IMR-90 (cell line): ENCODE results near the gene PARD3. TPM values are rescaled to one million over a fixed set of nuclear protein-coding genes. Genes with fewer than 3 reads are reported as not detected.
A peak's percentile ranks its signal among the peaks of the same experiment; 100 is the strongest.

Experiments
- ATAC-seq: fragments of 200-7000 bp; cut with Tn5 transposase; 2 replicates; pipeline ENCODE4 v1.9.1; 2020; ENCODE audit warnings: low read depth, mild to moderate bottlenecking, moderate library complexity
- BruUV-seq: library from RNA; stranded (reverse); fragments of 400-500 nt; replicated peaks from 2 replicates; lab custom pipeline; 2021; lab: Mats Ljungman, UMichigan
- CTCF ChIA-PET: fragments of 300-600 bp; formaldehyde crosslinking; extraction: SDS; loops from one replicate; lab custom pipeline; 2021; ENCODE audit warnings: antibody characterized with exemption; lab: Yijun Ruan, JAX
- POLR2A ChIA-PET: fragments of 300-600 bp; sonication (Branson Sonifier 250); formaldehyde crosslinking; loops from one replicate; lab custom pipeline; 2022; ENCODE audit warnings: antibody characterized with exemption; ENCODE audit not compliant: unreplicated experiment; lab: Charles Lee
- DNase-seq: peaks from one replicate; pipeline ENCODE4 v3.0.0; 2013
- H2AFZ ChIP-seq: replicated peaks from 2 replicates; pipeline ENCODE3; 2013; ENCODE audit warnings: low read length, mild to moderate bottlenecking; ENCODE audit not compliant: poor library complexity
- H2AK5ac ChIP-seq: 2 replicates; pipeline ENCODE4 v1.6.1; 2013; ENCODE audit warnings: low read depth, low read length, inconsistent platforms
- H2AK9ac ChIP-seq: replicated peaks from 2 replicates; pipeline ENCODE3; 2013; ENCODE audit warnings: mild to moderate bottlenecking, low read depth, low read length, moderate library complexity; ENCODE audit not compliant: poor library complexity
- H2BK120ac ChIP-seq: 2 replicates; pipeline ENCODE4 v1.6.1; 2013; ENCODE audit warnings: low read depth, low read length, inconsistent platforms
- H2BK15ac ChIP-seq: 3 replicates; pipeline ENCODE4 v1.6.1; 2013; ENCODE audit warnings: low read depth, low read length, inconsistent platforms
- H2BK20ac ChIP-seq: 2 replicates; pipeline ENCODE4 v1.6.1; 2013; ENCODE audit warnings: low read depth, mild to moderate bottlenecking, inconsistent platforms, low read length, moderate library complexity
- H2BK5ac ChIP-seq: 2 replicates; pipeline ENCODE4 v1.6.1; 2013; ENCODE audit warnings: mild to moderate bottlenecking, low read depth, low read length, inconsistent platforms; ENCODE audit not compliant: poor library complexity, severe bottlenecking
- H3K14ac ChIP-seq: replicated peaks from 2 replicates; pipeline ENCODE4 v1.6.1; 2013; ENCODE audit warnings: low read depth, low read length, inconsistent platforms
- H3K18ac ChIP-seq: 2 replicates; pipeline ENCODE4 v1.6.1; 2013; ENCODE audit warnings: low read depth, low read length, control low read depth
- H3K23ac ChIP-seq: 2 replicates; pipeline ENCODE4 v1.6.1; 2013; ENCODE audit warnings: low read depth, low read length, inconsistent platforms
- H3K27ac ChIP-seq: 2 replicates; pipeline ENCODE4 v1.5.1; 2013; ENCODE audit warnings: mild to moderate bottlenecking, control low read depth, low read length; ENCODE audit not compliant: insufficient read depth
- H3K27me3 ChIP-seq: 2 replicates; pipeline ENCODE4 v1.6.1; 2013; ENCODE audit warnings: low read length; ENCODE audit not compliant: control insufficient read depth, insufficient read depth
- H3K36me3 ChIP-seq: 2 replicates; pipeline ENCODE4 v1.6.1; 2013; ENCODE audit warnings: low read length, mixed read lengths; ENCODE audit not compliant: control insufficient read depth, insufficient read depth
- H3K4ac ChIP-seq: 2 replicates; pipeline ENCODE4 v1.6.1; 2013; ENCODE audit warnings: low read depth, low read length, inconsistent platforms
- H3K4me1 ChIP-seq: 2 replicates; pipeline ENCODE4 v1.6.1; 2013; ENCODE audit warnings: low read length, mixed read lengths; ENCODE audit not compliant: control insufficient read depth, insufficient read depth
- H3K4me2 ChIP-seq: 2 replicates; pipeline ENCODE4 v1.6.1; 2013; ENCODE audit warnings: low read depth, mild to moderate bottlenecking, control low read depth, low read length, moderate library complexity
- H3K4me3 ChIP-seq: 2 replicates; pipeline ENCODE4 v1.5.1; 2013; ENCODE audit warnings: low read depth, mild to moderate bottlenecking, control low read depth, low read length, moderate library complexity; ENCODE audit not compliant: insufficient read depth
- H3K56ac ChIP-seq: 2 replicates; pipeline ENCODE4 v1.6.1; 2013; ENCODE audit warnings: low read length, inconsistent platforms; ENCODE audit not compliant: insufficient read depth; ENCODE audit errors: extremely low read depth
- H3K79me1 ChIP-seq, 2 experiments: 2 replicates each; pipeline ENCODE4 v1.6.1; 2013; ENCODE audit warnings: low read length in 2 of 2, inconsistent platforms in 1 of 2, low read depth in 1 of 2
- H3K9ac ChIP-seq: 2 replicates; pipeline ENCODE4 v1.6.1; 2013; ENCODE audit warnings: low read depth, low read length, control low read depth
- H3K9me1 ChIP-seq: 2 replicates; pipeline ENCODE4 v1.6.1; 2013; ENCODE audit warnings: low read length, inconsistent platforms; ENCODE audit not compliant: insufficient read depth
- H3K9me3 ChIP-seq: 2 replicates; pipeline ENCODE4 v1.6.1; 2013; ENCODE audit warnings: low read length; ENCODE audit not compliant: control insufficient read depth, insufficient read depth
- H4K20me1 ChIP-seq: 2 replicates; pipeline ENCODE4 v1.6.1; 2013; ENCODE audit warnings: low read length, inconsistent platforms; ENCODE audit not compliant: insufficient read depth
- H4K5ac ChIP-seq: 2 replicates; pipeline ENCODE4 v1.6.1; 2013; ENCODE audit warnings: mild to moderate bottlenecking, low read depth, low read length, control low read depth
- H4K8ac ChIP-seq, 2 experiments: 2 replicates each; pipeline ENCODE4 v1.6.1; 2013; ENCODE audit warnings: low read depth in 2 of 2, low read length in 2 of 2, control low read depth in 1 of 2, inconsistent platforms in 1 of 2
- H4K91ac ChIP-seq: 2 replicates; pipeline ENCODE4 v1.6.1; 2013; ENCODE audit warnings: low read depth, low read length, inconsistent platforms; ENCODE audit not compliant: insufficient read depth
- MAFK ChIP-seq: IDR thresholded peaks from 2 replicates; pipeline ENCODE4 v1.6.1; 2012; ENCODE audit warnings: low read depth, low read length, improper control_type of control experiment
- MAZ ChIP-seq: IDR thresholded peaks from 2 replicates; pipeline ENCODE4 v1.6.1; 2012; ENCODE audit warnings: low read depth, mild to moderate bottlenecking, low read length, improper control_type of control experiment, moderate library complexity, borderline replicate concordance
- RFX5 ChIP-seq: IDR thresholded peaks from 2 replicates; pipeline ENCODE4 v1.8.0; 2012; ENCODE audit warnings: low read depth, mild to moderate bottlenecking, low read length, moderate library complexity
- WGBS, 2 experiments: methylation state at CpG; one replicate each; pipeline versions ENCODE4 v1.1.5 to v1.1.7; 2013; ENCODE audit warnings: missing lambda C conversion rate in 2 of 2; ENCODE audit not compliant: insufficient read length in 1 of 2; ENCODE audit errors: extremely low coverage in 2 of 2; 5-methylcytosine and 5-hydroxymethylcytosine counted together
- dilution Hi-C: fragments of 300-500 bp; cut with HindIII; formaldehyde crosslinking; loops from one replicate; pipeline ENCODE4 v1.14.3; 2018; ENCODE audit warnings: low sequenced_read_pairs; ENCODE audit not compliant: unreplicated experiment
- in situ Hi-C: fragments of 300-500 bp; cut with MboI; formaldehyde crosslinking; loops from 3 replicates; pipeline ENCODE4 v1.14.3; 2019; ENCODE audit warnings: low sequenced_read_pairs, inconsistent platforms, mixed read lengths
- intact Hi-C: fragments of 100-400 bp; cut with micrococcal nuclease; formaldehyde crosslinking; loops from 2 replicates; pipeline ENCODE4 v1.10.0; 2022
- polyA plus RNA-seq, 3 experiments: library from polyadenylated mRNA; depleted of rRNA; stranded (reverse); fragments of >200 nt; gene quantifications; 2 replicates each; pipeline ENCODE4 v1.2.3, GENCODE V29; 2012; ENCODE audit warnings: low replicate concordance in 1 of 3
- total RNA-seq: library from RNA; depleted of rRNA; stranded (reverse); fragments of >200 nt; gene quantifications from 2 replicates; pipeline ENCODE4 v1.2.3, GENCODE V29; 2012

Gene PARD3
- total and polyA plus RNA-seq, 2 of the 4 experiments (the other 2 are of a cell fraction) = 14.6 to 37.5 TPM

DNA sequence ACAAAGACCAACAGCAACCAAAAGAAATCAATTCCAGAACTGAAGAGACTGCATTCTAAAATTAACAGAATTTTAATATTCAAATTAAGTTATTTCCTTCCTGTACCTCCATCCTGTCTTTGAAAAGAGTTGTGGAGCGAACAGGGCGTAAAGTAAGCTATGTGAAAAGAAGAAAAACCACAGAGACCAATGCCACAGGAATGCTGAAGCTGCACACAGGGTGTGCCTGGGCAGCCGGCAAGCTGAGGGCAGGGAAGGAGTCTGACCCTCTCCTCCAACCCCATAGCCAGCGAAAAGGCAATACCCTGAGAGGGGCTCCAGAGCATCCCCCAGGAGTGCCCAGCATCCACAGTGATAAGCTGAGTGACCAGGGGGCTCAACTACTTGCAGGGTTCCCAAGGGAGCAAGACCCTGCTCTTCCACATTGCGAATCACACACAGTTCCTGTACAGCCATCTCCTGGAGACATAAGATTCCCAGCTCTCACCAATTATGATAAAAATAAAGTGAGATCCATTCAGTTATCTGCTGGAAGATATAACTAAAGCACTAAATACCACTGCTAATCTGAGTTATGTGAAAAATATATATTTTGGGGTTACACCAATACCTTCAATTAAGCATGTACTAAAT lies 93.8 kb downstream of the PARD3 start:
- peak overlapping the region; percentile 59 for H3K4me2 ChIP-seq
- H3K27me3 ChIP-seq = no peaks in the 10 kb centered on the region
- no CpG with 5 or more reads among the region's 5 CpGs for WGBS, 2 experiments
- H2AK9ac ChIP-seq = peak overlapping the region; percentile 77
- H2BK120ac ChIP-seq = peak overlapping the region; percentile 78; the same call in 1 of the 2 replicates
- H3K9ac ChIP-seq = no peak overlapping the region
- in situ Hi-C loops = no loop called here
- no peak overlapping the region for H3K56ac ChIP-seq
- TF ChIP-seq RFX5 = no peak
- TF ChIP-seq MAZ = no peak
- TF ChIP-seq MAFK = peak; percentile 53
- H3K27ac ChIP-seq = no peak overlapping the region
- H2BK5ac ChIP-seq = no peak overlapping the region
- peaks cover 15% of the 10 kb centered on the region; the same call in 1 of the 2 replicates for H4K20me1 ChIP-seq
- peak overlapping the region; percentile 70; the same call in 1 of the 2 replicates for H3K14ac ChIP-seq
- H4K91ac ChIP-seq = peak overlapping the region; percentile 80; the same call in 1 of the 2 replicates
- peak overlapping the region; percentile 71 for H3K4ac ChIP-seq
- H3K23ac ChIP-seq = peak overlapping the region; percentile 77; the same call in 1 of the 2 replicates
- H3K4me3 ChIP-seq = no peak overlapping the region
- no peak overlapping the region for H3K18ac ChIP-seq
- H3K9me3 ChIP-seq = no peaks in the 10 kb centered on the region
- CTCF ChIA-PET = interaction anchor here (0.6 to 1.1 kb wide), 5 partner anchors 11 to 216 kb away, joined by 3 to 5 read pairs (median 3); no protein-coding TSS in a partner anchor
- H4K8ac ChIP-seq = peak overlapping the region in 1 of 2 experiments; percentile 65; a peak in 1 of 4 replicates
- intact Hi-C loops = loop anchor here (5.0 to 10.0 kb wide), 2 partner anchors 91 to 233 kb away; no protein-coding TSS in a partner anchor
- DNase-seq = peak; percentile 68
- peaks cover 9% of the 10 kb centered on the region for H3K9me1 ChIP-seq
- no peak overlapping the region for H4K5ac ChIP-seq
- POLR2A ChIA-PET = no interaction called here
- no TSS peak for BruUV-seq
- H2BK20ac ChIP-seq = peak overlapping the region; percentile 54; the same call in 1 of the 2 replicates
- peak overlapping the region; percentile 54; the same call in 1 of the 2 replicates for H2AK5ac ChIP-seq
- dilution Hi-C loops = no loop called here
- peak; percentile 86 for ATAC-seq
- H3K79me1 ChIP-seq = peaks cover 15 to 60% of the 10 kb centered on the region in 2 experiments
- H2AFZ ChIP-seq = peak overlapping the region; percentile 69
- H2BK15ac ChIP-seq = no peak overlapping the region
- H3K4me1 ChIP-seq = peaks cover 11% of the 10 kb centered on the region
- no peaks in the 10 kb centered on the region for H3K36me3 ChIP-seq
